Lung (tissue), 12 donors: Measurements from ENCODE around the gene POLD1. TPM values are rescaled to one million over a fixed set of nuclear protein-coding genes. Genes with fewer than 3 reads are reported as not detected.
"Not testable (repeated sequence)": the region's sequence is repeated elsewhere in the genome, so short reads cannot be mapped to it uniquely, and the experiment has no call there.

Experiments used
- ATAC-seq: fragments of 200-7000 bp; cut with Tn5 transposase; one replicate; pipeline ENCODE4 v1.9.1; 2020; ENCODE audit warnings: moderate number of reproducible peaks; ENCODE audit not compliant: insufficient read depth, low FRiP score
- DNase-seq, 3 donors: peaks; one replicate each; pipeline ENCODE4 v3.0.0-alpha.2; 2013 to 2017
- H3K27ac ChIP-seq, 2 donors: one replicate each; pipeline ENCODE4 v1.5.1; 2013; ENCODE audit warnings: mild to moderate bottlenecking in 2 of 2, moderate library complexity in 2 of 2, control low read depth in 1 of 2, inconsistent platforms in 1 of 2, low read depth in 1 of 2, low read length in 1 of 2
- H3K27me3 ChIP-seq, 3 donors: one replicate each; pipeline ENCODE4 v1.5.1; 2013; ENCODE audit warnings: low read length in 2 of 3; ENCODE audit not compliant: control insufficient read depth in 3 of 3, insufficient read depth in 3 of 3
- H3K36me3 ChIP-seq, 4 donors: one replicate each; pipeline ENCODE4 v1.5.1; 2013; ENCODE audit warnings: low read length in 4 of 4, mild to moderate bottlenecking in 1 of 4, moderate library complexity in 1 of 4; ENCODE audit not compliant: control insufficient read depth in 4 of 4, insufficient read depth in 4 of 4
- H3K4me1 ChIP-seq, 5 donors: one replicate each; pipeline ENCODE4 v1.5.1; 2013; ENCODE audit warnings: low read length in 5 of 5, mild to moderate bottlenecking in 2 of 5, moderate library complexity in 1 of 5; ENCODE audit not compliant: control insufficient read depth in 5 of 5, insufficient read depth in 5 of 5
- H3K4me3 ChIP-seq: one replicate; pipeline ENCODE4 v1.5.1; 2013; ENCODE audit warnings: mild to moderate bottlenecking, control low read depth, moderate library complexity
- H3K9ac ChIP-seq, 2 donors: one replicate each; pipeline ENCODE4 v1.5.1; 2013; ENCODE audit warnings: low read length in 2 of 2, control low read depth in 1 of 2; ENCODE audit not compliant: insufficient read depth in 1 of 2
- H3K9me3 ChIP-seq, 4 donors: one replicate each; pipeline ENCODE4 v1.5.1; 2013; ENCODE audit warnings: low read length in 3 of 4, mild to moderate bottlenecking in 1 of 4, moderate library complexity in 1 of 4; ENCODE audit not compliant: control insufficient read depth in 4 of 4, insufficient read depth in 3 of 4
- WGBS, 2 donors: extraction: QIAGEN DNeasy Blood & Tissue Kit; methylation state at CpG; one replicate each; pipeline ENCODE4 v1.1.7; 2013; 5-methylcytosine and 5-hydroxymethylcytosine counted together
- polyA plus RNA-seq, 2 donors: library from polyadenylated mRNA; stranded (reverse); fragments of 200-250 nt; gene quantifications; one replicate each; pipeline ENCODE4 v1.2.1, GENCODE V29; 2013
- total RNA-seq, 2 donors: library from RNA; depleted of rRNA in 1 of 2; stranded (reverse); fragments of >200 nt in 1 of 2; gene quantifications; one replicate each; pipeline ENCODE4 v1.2.1, GENCODE V29; 2014 to 2021
- TF ChIP-seq, protein P1 (sequence below): IDR thresholded peaks from 2 replicates; pipeline ENCODE4 v1.5.1; 2012; ENCODE audit warnings: mild to moderate bottlenecking; ENCODE audit errors: control extremely low read depth, extremely low read depth
- donor health status: control.
- donor health status: control.
- donor health status: Bipolar disorder and iron deficiency.
- donor health status: healthy.
- donor health status: DM: yes; HTN: yes; CAD: no.

The POLD1 gene
- total and polyA plus RNA-seq, 4 donors = 20.2 to 55.1 (median 39.0) TPM

- no peaks in the 10 kb centered on the region for H3K27me3 ChIP-seq
- 72 to 87% methylated on average over 8 of the region's 8 CpGs for WGBS, 2 donors
- TF ChIP-seq, protein P1, sequence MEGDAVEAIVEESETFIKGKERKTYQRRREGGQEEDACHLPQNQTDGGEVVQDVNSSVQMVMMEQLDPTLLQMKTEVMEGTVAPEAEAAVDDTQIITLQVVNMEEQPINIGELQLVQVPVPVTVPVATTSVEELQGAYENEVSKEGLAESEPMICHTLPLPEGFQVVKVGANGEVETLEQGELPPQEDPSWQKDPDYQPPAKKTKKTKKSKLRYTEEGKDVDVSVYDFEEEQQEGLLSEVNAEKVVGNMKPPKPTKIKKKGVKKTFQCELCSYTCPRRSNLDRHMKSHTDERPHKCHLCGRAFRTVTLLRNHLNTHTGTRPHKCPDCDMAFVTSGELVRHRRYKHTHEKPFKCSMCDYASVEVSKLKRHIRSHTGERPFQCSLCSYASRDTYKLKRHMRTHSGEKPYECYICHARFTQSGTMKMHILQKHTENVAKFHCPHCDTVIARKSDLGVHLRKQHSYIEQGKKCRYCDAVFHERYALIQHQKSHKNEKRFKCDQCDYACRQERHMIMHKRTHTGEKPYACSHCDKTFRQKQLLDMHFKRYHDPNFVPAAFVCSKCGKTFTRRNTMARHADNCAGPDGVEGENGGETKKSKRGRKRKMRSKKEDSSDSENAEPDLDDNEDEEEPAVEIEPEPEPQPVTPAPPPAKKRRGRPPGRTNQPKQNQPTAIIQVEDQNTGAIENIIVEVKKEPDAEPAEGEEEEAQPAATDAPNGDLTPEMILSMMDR = no peak
- no peak overlapping the region for H3K4me3 ChIP-seq
- peak overlapping the region in 1 of 2 donors; percentile 62 for H3K27ac ChIP-seq
- H3K9ac ChIP-seq = no peak overlapping the region
- no peaks in the 10 kb centered on the region for H3K9me3 ChIP-seq
- H3K36me3 ChIP-seq = peaks cover 0 to 4% (median under 1%) of the 10 kb centered on the region in 4 donors
- ATAC-seq (no peak), DNase-seq (no peak)
- H3K4me1 ChIP-seq = peaks cover 3 to 14% (median 9%) of the 10 kb centered on the region in 5 donors
Observed at GRCh38 chr19:50387868-50388245, 3.7 kb downstream of the POLD1 start.

GRCh38 chr19:50390295-50390694 lies 6.1 kb downstream of the POLD1 start:
- not testable (repeated sequence) for H3K4me3 ChIP-seq, ATAC-seq, H3K4me1 ChIP-seq, H3K9ac ChIP-seq, H3K27ac ChIP-seq, H3K9me3 ChIP-seq, H3K27me3 ChIP-seq, DNase-seq, H3K36me3 ChIP-seq
- 86 to 89% methylated on average over 3 of the region's 3 CpGs for WGBS, 2 donors

DNA sequence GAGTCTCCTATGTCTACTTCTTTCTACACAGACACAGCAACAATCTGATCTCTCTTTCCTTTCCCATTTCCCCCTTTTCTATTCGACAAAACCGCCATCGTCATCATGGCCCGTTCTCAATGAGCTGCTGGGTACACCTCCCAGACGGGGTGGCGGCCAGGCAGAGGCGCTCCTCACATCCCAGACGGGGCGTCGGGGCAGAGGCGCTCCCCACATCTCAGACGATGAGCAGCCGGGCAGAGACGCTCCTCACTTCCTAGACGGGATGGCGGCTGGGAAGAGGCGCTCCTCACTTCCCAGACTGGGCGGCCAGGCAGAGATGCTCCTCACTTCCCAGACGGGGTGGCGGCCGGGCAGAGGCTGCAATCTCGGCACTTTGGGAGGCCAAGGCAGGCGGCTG lies 6.8 kb downstream of the POLD1 start:
- H3K9me3 ChIP-seq, ATAC-seq, H3K9ac ChIP-seq, H3K36me3 ChIP-seq, H3K27ac ChIP-seq, H3K4me3 ChIP-seq, DNase-seq, H3K27me3 ChIP-seq, H3K4me1 ChIP-seq: not testable (repeated sequence)
- 93 to 95% methylated on average over 21 to 22 of the region's 23 CpGs for WGBS, 2 donors

GRCh38 chr19:50392759-50393158 lies 8.6 kb downstream of the POLD1 start:
- 95 to 97% methylated on average over 5 of the region's 5 CpGs for WGBS, 2 donors
- Histone ChIP-seq H3K9me3 (no peaks in the 10 kb centered on the region), H3K9ac (no peak overlapping the region), H3K27me3 (no peaks in the 10 kb centered on the region), H3K27ac (no peak overlapping the region), H3K4me1 (no peaks in the 10 kb centered on the region), H3K4me3 (no peak overlapping the region), H3K36me3 (peaks cover 0 to 6% (median 0%) of the 10 kb centered on the region in 4 donors)
- ATAC-seq (no peak), DNase-seq (no peak)
- TF ChIP-seq, protein P1 = no peak

- WGBS, 2 donors = 65 to 88% methylated on average over 4 of the region's 4 CpGs
- Histone ChIP-seq H3K27ac (no peak overlapping the region), H3K4me3 (no peak overlapping the region), H3K9me3 (no peaks in the 10 kb centered on the region), H3K9ac (no peak overlapping the region), H3K36me3 (peaks cover 0 to 8% (median 0%) of the 10 kb centered on the region in 4 donors), H3K4me1 (no peaks in the 10 kb centered on the region), H3K27me3 (no peaks in the 10 kb centered on the region)
- no peak for DNase-seq
- TF ChIP-seq, protein P1 = no peak
- no peak for ATAC-seq
Observed at GRCh38 chr19:50393589-50393988, 9.4 kb downstream of the POLD1 start.
